Measurements from ENCODE around the gene KDM2B.

DNA sequence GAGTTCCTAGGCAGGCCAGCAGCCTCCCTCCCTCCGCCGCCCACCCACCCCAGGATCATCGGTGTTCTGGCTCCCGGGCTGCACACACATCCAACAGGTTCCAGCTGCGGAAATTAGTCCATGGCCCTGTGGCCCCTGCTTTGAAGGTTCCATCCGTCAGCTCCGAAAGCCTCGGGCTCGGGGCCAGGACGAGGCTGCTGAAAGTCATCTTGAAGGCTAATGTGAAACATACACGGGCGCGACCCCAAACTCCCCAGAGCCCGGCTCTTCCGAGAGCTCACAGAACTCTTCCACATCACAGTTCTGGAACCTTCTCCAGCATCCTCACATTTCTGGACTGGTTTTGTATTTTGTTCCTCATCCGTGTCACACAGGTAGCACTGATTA is 19.8 kb downstream of the KDM2B start:
- TF ChIP-seq, protein P1, sequence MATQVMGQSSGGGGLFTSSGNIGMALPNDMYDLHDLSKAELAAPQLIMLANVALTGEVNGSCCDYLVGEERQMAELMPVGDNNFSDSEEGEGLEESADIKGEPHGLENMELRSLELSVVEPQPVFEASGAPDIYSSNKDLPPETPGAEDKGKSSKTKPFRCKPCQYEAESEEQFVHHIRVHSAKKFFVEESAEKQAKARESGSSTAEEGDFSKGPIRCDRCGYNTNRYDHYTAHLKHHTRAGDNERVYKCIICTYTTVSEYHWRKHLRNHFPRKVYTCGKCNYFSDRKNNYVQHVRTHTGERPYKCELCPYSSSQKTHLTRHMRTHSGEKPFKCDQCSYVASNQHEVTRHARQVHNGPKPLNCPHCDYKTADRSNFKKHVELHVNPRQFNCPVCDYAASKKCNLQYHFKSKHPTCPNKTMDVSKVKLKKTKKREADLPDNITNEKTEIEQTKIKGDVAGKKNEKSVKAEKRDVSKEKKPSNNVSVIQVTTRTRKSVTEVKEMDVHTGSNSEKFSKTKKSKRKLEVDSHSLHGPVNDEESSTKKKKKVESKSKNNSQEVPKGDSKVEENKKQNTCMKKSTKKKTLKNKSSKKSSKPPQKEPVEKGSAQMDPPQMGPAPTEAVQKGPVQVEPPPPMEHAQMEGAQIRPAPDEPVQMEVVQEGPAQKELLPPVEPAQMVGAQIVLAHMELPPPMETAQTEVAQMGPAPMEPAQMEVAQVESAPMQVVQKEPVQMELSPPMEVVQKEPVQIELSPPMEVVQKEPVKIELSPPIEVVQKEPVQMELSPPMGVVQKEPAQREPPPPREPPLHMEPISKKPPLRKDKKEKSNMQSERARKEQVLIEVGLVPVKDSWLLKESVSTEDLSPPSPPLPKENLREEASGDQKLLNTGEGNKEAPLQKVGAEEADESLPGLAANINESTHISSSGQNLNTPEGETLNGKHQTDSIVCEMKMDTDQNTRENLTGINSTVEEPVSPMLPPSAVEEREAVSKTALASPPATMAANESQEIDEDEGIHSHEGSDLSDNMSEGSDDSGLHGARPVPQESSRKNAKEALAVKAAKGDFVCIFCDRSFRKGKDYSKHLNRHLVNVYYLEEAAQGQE (IDR thresholded peaks at IDR 0.05; ENCODE audit: low read depth, low read length) = no peak
- TF ChIP-seq MAX (IDR thresholded peaks at IDR 0.05; ENCODE audit: low read depth) = no peak

Measured in SK-N-SH (cell line).